Muscle of back (tissue), 13 donors: Measurements from ENCODE around the gene PPP1R13B. TPM values are rescaled to one million over a fixed set of nuclear protein-coding genes. Genes with fewer than 3 reads are reported as not detected.
"Not testable (repeated sequence)": the region's sequence is repeated elsewhere in the genome, so short reads cannot be mapped to it uniquely, and the experiment has no call there.

Source experiments
- DNase-seq, 3 donors: peaks; one replicate each; pipeline versions ENCODE4 v3.0.0 to v3.0.0-alpha.2; 2013
- long read RNA-seq, 9 donors: transcript quantifications; one replicate each; lab custom pipeline, GENCODE V29; 2026
- polyA plus RNA-seq, 10 donors: library from polyadenylated mRNA; unstranded; fragments of 120-200 nt; gene quantifications; one replicate each; pipeline ENCODE4 v1.2.1, GENCODE V29; 2013; ENCODE audit not compliant: insufficient read length in 10 of 10

The PPP1R13B gene, protein sequence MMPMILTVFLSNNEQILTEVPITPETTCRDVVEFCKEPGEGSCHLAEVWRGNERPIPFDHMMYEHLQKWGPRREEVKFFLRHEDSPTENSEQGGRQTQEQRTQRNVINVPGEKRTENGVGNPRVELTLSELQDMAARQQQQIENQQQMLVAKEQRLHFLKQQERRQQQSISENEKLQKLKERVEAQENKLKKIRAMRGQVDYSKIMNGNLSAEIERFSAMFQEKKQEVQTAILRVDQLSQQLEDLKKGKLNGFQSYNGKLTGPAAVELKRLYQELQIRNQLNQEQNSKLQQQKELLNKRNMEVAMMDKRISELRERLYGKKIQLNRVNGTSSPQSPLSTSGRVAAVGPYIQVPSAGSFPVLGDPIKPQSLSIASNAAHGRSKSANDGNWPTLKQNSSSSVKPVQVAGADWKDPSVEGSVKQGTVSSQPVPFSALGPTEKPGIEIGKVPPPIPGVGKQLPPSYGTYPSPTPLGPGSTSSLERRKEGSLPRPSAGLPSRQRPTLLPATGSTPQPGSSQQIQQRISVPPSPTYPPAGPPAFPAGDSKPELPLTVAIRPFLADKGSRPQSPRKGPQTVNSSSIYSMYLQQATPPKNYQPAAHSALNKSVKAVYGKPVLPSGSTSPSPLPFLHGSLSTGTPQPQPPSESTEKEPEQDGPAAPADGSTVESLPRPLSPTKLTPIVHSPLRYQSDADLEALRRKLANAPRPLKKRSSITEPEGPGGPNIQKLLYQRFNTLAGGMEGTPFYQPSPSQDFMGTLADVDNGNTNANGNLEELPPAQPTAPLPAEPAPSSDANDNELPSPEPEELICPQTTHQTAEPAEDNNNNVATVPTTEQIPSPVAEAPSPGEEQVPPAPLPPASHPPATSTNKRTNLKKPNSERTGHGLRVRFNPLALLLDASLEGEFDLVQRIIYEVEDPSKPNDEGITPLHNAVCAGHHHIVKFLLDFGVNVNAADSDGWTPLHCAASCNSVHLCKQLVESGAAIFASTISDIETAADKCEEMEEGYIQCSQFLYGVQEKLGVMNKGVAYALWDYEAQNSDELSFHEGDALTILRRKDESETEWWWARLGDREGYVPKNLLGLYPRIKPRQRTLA
- polyA plus RNA-seq: 10 to 100 TPM in 7 of 10 donors, 1 to 10 TPM in 3; 6.1 to 13.7 (median 11.4) TPM
- long read RNA-seq, donor 1: 0 reads
- long read RNA-seq, donor 2, partial matches to known transcripts: 0 of 1 reads
- long read RNA-seq, donor 2, other reads (novel, unspliced or antisense): 0 of 1 reads
- long read RNA-seq, donor 3: 0 reads
- long read RNA-seq, donor 4: 0 reads
- long read RNA-seq, donor 5: 0 reads
- long read RNA-seq, donor 6: 0 reads
- long read RNA-seq, donor 7, partial matches to known transcripts: 0 of 2 reads
- long read RNA-seq, donor 7, other reads (novel, unspliced or antisense): 0 of 2 reads
- long read RNA-seq, donor 8, partial matches to known transcripts: 0 of 1 reads
- long read RNA-seq, donor 8, other reads (novel, unspliced or antisense): 0 of 1 reads
- long read RNA-seq, donor 9, partial matches to known transcripts: 0 of 1 reads
- long read RNA-seq, donor 9, other reads (novel, unspliced or antisense): 0 of 1 reads

DNA sequence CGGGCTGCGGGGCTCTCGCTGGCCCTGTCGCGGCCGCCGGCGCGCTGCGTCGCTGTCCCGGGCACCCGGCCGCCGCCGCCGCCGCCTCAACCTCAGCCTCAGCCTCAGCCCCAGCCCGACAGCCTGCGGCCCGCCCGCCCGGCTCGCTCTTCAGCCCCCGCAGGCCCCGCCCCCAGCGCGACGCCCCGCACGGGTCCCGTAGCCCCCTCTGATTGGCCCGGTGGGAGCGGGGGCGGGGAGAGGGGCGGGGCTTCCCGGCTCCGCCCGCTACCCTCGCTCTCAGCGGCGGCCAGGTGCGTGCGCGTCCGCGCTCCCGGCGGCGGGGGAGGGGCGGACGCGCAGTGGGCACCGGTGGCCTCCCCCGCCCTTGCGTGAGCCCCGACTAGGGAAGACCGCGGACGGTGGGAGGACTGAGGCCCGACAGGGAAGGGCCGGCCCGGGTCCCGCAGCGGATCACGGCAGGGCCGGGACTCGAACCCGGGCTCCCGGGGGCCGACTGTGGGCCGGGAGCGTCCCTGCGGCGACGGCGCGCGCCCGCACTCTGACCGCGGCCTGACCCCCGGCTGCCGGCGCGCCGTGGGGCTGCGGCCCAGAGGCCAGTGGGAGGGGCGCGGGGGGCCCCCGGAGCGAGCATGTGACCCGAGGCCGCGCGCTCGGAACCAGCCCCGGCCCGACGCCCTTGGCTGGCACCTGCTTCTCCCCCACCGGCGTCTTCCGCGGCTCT lies at the start of gene PPP1R13B:
PPP1R13B (minus strand) TSS at position 125 of the 724 bp plus-strand sequence. CDS start 268 bp downstream, outside the sequence.
- DNase-seq: peak; percentile 89 to 95 (median 93)

DNA sequence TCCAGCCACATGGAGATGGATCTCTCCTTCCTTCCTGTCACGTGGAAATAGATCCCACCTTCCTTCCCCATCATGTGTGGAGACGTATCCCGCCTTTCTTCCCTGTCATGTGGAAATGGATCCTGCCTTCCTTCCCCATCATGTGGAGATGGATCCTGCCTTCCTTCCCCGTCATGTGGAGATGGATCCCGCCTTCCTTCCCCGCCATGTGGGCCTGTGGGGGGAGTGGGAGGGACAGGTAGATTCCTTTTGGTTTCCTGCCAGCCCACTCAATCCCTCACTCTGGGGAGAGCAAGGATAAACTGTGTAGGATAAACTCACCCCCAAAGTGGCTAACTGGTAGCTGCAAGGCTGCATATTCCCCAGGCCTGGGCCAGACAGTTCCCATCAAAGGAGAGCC lies 49.2 kb upstream of the PPP1R13B start:
- no peak for DNase-seq

DNA sequence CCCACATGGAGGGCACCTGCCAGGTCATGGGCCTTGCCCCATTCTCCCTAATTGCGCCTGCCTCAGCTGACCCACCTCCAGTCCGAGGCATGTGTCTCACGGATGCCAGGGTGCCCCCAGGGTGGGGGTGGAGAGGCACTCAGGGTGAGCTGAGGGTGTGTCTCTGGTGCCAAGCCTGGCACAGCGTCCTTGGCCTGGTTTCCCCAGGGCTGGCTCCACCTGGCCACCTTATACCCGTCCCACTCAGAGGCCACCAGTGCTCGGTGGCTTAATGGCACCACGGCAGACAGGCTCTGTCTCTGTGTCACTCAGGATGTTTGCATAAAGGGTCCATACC lies 47.3 kb upstream of the PPP1R13B start:
- no peak for DNase-seq

DNA sequence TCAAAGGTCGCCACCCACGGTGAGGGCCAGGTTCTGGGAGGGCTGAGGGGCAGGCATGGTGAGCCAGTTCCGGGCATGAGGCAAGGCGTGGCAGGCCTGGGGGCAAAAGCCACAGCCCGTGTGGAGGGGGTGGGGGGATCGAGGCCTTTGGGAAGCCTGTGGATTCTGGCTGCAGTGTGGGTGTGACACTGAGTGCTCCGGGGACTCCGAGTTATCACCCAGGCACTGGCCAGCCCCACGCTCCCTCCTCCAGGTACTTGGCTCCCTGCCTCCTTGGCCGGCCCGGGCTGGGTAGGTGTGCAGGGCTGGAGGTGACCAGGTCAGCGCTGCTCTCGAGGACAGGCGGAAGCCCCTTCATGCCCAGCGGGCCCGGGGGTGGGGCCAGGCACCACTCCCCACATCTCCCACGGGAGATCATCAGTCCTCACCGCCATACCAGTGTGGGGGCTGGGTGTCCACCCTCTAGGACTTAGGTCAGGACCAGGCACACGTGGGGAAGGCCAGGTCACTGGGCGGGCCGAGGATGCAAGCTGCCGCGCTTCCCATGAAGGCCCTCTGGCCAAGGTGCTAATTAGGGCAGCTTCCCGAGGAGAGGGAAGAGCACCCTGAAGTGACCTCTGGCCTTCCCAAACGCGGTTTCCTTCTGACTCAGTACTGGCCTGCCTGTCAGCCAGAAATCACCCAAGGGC lies 46.8 kb upstream of the PPP1R13B start:
- no peak for DNase-seq

DNA sequence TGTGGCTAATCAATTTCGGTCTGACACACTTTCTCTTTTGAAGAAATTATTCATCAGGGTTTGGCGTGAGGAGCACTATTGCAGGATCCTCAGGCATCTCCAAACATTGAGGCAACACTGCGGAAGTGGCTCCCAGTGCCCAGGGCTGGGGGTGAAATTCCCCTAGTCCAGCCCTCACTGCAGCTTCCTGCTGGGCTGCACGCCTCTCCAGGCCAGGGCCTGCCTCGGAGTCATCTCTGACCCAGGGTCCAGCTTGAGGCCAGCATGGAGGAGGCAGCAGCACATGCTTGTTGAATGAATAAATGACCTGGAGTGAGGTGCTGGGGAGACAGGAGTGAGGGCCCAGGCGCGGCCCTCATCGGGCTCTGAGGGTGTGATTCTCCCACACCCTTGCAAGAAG lies 44.9 kb upstream of the PPP1R13B start:
- DNase-seq: no peak

DNA sequence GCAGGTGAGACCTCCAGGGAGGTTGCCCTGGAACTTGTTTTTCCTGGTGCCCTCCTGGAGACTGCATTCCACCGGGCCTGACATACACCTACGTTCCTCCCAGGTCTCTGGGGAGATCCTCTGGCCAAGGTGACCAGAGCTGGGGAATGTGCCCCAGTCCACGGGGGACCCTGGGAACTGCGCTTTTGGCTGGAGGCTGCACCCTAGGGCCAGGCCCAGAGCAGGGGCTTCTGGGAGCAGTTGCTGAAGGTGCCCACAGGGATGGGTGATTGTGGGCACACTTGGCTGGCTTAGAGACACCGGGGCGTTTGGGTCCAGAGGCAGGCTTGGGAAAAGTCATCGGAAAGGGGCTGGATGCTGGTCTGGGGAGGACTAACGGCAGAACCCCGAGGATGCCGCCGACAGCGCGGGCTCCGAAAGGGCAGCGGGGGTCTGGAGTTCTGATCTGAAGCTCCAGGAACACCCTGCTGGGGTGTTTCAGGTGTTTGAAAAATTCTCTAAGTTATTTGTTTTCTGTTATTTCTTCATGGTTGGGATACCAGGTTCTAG lies 44.4 kb upstream of the PPP1R13B start:
- no peak for DNase-seq

DNA sequence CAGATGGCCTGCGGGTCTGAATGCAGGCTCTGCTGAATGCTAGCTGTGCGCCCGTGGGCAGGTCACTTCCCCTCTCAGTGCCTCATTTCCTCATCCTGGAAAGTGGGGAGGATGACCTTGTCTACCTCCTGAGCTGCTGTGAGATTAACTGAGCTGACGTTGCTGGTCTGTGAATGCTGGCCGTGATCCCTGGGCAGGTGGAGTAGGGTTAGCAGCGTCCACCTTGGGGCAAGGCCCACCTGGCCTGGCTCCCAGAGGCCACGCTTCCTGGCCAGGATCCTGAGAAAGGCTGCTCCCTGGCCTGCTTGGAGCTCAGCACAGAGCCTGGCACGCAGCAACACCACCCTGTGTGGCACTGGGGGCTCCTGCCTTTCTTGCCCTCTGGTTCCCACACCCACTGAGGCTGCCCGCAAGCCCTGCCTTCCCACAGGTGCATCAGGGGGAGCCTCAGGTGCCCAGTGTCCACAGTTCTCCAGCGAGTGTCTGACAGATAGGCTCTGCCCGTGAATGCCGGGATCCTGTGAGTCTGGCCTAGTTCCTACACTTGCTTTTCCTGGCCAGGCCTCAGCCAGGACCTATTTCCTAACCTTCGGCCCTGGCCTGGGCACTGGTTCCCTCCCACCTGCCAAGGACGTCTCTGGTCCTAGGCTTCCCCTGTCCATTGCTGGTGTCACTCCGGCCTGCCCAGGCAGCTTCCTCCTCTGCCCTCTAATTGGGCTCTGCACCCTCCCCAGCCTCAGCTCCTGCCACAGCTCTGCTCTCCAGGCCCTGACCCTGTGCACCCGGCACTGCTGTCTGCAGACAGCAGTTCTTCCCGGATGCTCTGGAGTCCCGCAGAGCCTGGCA lies 43.7 kb upstream of the PPP1R13B start:
- DNase-seq: no peak

DNA sequence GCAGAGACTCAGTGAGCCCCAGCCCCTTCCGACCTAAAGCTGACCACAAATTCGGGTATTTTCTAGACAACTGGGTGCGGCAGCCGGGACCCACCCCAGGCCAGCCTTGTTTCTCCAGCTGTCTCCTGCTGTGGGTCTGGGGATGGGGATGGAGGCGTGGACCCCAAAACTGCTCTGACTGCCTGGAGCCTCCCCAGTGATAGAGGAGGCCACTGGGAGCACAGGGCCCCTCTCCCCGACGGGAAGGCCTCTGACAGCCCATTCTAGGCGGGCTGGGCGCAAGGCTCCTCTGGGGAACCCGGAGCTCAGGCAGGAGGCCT lies 42.6 kb upstream of the PPP1R13B start:
- no peak for DNase-seq

DNA sequence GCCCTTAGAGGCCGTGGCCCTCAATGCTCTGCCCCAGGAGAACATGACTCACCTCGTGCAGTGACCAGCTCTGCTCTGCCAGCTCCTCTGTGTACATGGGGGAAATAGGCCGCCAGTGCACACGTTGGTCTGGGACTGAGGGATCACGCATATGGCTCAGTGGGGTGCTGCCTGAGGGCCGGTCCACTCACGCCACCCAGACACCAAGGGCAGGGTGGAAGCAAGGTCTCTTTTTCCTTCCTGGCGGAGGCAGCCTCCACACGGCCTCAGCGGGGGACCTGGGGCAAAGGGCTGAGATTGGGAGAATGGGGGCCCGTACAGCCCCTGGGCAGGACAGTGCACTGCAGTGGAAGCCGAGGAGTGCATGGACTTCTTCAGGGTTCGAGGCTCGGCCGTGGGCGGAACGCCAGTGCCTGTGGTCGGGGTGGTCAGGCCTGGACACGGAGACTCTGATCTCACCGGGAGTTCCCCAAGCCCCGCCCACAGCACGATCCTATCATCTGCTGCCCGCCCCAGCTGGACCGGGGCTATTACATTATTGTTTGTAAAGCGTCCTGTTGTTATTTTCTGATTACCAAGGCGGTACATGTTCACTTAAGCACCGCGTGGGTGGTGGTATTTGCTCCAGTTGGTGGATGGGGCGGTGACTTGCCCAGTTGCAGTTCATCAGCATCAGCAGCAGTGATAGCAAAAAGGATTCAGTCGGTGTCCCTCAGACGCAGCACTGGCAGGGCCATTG lies 42.1 kb upstream of the PPP1R13B start:
- DNase-seq: no peak

DNA sequence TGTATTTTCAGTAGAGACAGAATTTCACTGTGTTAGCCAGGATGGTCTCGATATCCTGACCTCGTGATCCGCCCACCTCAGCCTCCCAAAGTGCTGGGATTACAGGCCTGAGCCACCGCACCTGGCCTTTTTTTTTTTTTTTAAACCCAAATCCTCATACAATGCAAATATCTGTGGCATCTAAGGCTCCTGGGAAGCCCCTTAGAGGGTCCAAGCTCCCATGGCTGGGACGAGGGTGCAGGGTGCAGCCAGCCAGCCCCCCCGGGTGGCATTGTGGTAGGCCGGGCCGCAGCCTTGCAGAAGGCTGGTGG lies 41.6 kb upstream of the PPP1R13B start:
- not testable (repeated sequence) for DNase-seq

DNA sequence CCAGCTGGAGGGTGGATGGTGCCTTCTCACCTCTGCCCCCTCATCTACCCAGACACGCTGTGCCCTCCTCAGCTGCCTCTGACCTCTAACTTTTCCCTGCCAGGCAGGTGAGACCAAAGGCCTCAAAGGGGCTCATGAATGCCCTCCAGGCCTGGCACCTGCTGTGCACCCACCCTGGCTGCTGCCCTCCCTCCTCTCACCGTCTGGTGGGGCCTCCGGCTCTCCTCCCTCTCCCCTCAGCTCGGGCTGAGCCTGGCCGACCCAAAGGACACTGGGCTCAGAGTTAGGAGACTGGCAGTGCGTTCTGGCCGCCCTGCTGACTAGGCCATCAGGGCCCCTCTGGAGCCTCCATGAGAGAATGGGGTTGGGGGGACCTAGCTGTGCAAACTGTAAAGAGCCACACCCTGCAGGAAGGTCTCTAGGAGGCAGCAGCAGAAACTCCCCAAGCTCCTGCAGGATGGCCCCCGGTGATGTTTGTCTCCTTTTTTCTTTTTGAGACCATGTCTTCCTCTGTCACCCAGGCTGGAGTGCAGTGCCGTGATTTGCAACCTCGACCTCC lies 40.3 kb upstream of the PPP1R13B start:
- no peak for DNase-seq

DNA sequence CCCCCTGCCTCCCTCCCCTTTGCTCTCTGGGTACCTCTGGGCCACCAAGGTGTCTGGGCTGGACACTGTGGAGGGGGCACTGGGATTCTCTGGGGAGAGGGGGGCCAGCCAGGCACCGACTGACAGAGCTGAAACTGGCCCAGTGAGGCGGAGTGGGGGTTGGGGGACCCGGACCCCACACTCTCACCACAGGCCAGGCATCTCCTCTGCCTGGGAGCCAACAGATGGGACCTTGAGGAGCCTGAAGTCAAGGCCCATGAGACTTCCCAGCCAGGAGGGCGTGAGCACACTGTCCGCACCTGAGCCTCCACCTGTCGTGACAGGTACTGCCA lies 39.8 kb upstream of the PPP1R13B start:
- no peak for DNase-seq

DNA sequence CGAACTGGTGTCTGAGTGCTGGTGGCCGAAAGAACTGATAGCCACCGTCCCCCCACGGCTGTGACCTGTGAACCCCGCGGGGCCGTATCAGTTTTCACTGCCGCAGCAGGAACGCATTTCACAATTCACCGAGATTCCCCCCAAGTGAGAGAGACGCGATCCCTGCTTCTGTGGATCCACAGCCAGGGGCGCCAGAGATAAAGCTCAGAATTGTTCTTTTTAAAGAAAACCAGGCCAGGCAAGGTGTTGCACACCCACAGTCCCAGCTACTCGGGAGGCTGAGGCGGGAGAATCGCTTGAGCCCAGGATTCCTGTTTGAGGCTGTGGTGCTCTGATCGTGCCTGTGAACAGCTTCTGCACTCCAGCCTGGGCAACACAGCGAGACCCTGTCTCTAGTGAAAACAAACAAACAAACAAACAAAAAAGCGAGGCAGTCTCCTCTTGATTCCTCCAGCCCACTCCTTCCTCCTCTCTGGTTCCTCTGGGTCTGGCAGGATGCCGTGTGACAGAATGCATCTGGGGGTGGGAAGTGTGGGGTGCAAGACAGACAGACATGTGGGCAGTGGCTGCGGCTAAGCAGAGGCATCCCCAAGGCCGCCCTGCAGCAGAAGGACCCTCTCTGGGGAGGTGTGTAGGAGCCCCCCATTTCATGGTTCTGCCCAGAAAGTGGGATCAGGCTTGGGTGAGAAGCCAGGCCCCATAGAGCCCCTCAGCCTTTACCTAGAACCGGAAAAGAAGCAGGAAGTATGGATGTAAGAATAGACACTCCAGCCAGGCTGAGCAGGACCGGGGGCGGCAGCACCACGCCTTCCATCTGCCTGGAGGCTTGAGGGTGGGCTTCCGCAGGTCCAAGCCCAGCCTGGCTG lies 39.2 kb upstream of the PPP1R13B start:
- peak in 1 of 3 donors; percentile 45 for DNase-seq

DNA sequence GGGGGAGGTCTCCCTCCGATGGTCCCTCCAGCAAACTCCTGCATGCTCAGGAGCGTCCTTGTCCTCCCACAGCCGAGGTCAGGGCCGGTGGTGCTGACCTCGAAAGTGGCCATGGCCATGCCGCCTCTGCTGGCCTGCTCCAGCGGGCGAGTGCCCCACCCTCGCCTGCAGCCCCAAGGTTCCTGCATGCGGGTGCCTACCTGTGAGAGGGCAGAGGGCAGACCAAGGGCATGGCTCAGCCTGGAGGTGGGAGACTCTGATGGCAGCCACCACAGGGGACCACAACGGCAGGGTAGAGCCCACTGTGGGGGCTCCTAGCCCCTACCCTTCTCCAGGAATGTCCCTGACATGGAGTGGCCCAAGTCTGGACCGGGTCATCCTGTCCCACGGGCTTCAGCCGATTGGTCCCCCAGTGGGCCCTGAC lies 38.1 kb upstream of the PPP1R13B start:
- no peak for DNase-seq

DNA sequence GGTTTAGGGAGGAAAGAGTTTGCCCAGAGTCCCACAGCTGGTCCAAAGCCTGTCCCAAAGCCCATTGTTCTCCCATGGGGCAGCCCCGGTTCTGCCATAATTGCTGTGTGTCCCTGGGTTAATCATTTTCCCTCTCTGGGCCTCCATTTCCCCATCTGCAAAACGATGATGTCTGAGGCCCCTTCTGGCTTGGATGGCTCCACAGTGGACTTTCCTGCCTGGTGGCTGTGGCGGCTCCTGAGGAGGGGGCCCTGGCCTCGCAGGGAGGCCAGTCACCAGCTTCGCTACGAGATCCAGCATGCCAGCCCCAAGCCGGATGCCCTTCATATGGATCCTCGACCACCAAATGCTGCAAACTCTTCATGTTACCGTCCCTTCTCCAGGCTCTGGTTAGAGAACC lies 37.5 kb upstream of the PPP1R13B start:
- DNase-seq: no peak

DNA sequence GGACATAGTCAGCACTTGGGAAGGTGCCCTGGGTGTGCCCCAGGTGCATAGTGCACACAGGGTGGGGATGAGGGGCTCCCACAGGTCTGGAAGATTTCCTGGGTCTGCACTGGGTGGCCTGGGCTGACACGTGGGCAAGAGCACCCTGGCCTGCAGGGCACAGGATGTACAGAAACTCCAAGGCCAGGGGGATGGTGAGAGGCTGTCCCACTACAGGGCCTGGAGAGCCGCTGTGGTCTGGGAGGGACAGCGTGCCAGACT lies 35.8 kb upstream of the PPP1R13B start:
- DNase-seq: no peak

DNA sequence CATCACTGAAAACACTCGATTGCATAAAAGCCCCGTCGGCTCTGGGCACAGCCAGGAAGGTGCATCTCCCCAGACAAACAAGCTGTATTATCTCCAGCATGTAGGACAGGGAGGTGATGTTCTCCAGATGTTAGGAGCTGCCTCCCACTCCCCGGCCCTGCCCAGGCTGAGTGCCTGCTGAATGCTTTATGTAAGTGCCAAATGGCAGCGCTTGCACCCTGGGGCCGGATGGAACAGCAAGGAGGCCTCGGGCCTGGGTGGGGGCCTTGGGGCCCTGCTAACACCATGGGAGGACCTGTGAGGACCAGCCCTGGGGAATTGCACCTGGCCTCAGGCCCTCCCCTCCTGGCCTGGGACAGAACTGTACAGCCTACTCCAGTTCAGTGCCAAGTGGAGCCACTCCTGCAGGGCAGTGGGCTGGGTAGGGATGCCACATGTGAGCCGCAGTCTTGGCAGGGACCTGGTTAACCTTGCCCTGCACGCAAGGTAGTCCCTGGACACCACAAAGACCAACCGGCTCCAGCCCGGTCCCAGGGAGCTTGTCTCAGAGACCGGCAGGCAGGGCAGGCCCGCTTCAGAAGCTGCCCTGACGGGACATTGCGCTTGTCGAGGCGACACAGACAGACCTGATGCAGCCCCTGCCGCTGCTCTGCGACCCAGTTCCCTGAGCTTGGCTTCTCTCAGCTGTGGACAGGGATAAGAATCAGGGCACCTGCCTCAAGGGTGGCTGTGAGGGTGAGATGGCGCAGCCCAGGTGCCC lies 35.3 kb upstream of the PPP1R13B start:
- DNase-seq: no peak
